ENCODE measurements around the gene VPS8. TPM values are rescaled to one million over a fixed set of nuclear protein-coding genes. Genes with fewer than 3 reads are reported as not detected.

Gene VPS8
- polyA plus RNA-seq, 2 of the 4 experiments (the other 2 are of a cell fraction): 10.3 to 30.1 TPM

DNA sequence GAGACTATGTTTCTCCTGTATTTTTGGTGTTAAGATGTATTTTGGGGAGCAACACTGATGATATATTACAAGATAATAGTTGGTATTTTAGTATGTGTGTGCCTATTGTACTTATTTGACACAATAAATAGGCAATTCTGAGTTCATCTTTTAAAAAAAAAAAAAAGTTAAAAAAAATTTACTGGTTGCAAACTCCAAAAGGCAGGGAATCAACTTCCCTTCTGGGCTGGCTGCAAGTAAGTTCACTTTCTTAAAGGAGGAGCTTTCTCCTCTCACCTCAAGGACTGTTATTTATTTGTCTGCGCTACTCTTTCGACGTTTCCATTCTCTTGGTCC lies 335 bp upstream of the VPS8 start (continued):
- TF ChIP-seq EP300 (IDR thresholded peaks at IDR 0.05) (no peak), TP53 (CRISPR knock-in tag; IDR thresholded peaks at IDR 0.05) (no peak), FOXS1 (CRISPR knock-in tag; IDR thresholded peaks at IDR 0.05) (no peak)
- TF ChIP-seq, protein P1, sequence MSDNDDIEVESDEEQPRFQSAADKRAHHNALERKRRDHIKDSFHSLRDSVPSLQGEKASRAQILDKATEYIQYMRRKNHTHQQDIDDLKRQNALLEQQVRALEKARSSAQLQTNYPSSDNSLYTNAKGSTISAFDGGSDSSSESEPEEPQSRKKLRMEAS (IDR thresholded peaks at IDR 0.05): no peak

DNA sequence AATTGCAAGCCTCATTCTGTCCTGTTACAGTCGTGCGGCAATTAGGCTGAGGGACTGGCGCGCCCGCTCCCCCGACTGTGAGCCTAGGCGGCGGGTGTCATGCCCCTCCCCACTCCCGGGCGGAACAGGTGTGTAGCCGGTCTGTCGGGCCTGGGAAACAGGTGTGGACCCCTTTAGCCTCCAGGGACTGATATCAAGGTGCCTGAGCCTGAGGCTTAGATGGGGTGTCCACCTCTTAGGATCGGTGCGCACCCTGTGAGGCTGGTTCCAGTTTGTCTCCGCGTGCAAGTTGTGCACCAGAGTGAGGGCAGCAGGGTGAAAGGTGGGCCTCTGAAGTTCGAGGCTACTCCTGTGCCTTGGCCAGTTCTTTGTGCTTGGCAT lies 686 bp downstream of the VPS8 start:
- ChIA-PET CTCF (interaction anchor here (0.6 to 3.7 kb wide), 5 partner anchors 8 to 270 kb away, joined by 3 to 15 read pairs (median 6); partner anchors contain the start of gene EPHB3), POLR2A (no interaction called here)
- Histone ChIP-seq H3K27ac (peak overlapping the region; percentile 78 to 95), H3K4me3 (peak overlapping the region; percentile 66), H3K4me2 (peak overlapping the region; percentile 96), H3K4me1 (peaks cover 13% of the 10 kb centered on the region; the same call in 2 of the 3 replicates), H3K9me3 (no peaks in the 10 kb centered on the region)
- TF ChIP-seq CBX2 (IDR thresholded peaks at IDR 0.05; ENCODE audit: borderline replicate concordance, low read depth) (no peak), FOSB (CRISPR knock-in tag; IDR thresholded peaks at IDR 0.05) (no peak), JUN (IDR thresholded peaks at IDR 0.05) (no peak), SREBF2 (IDR thresholded peaks at IDR 0.05) (no peak), RARB (CRISPR knock-in tag; IDR thresholded peaks at IDR 0.05) (no peak), ZC3H11A (IDR thresholded peaks at IDR 0.05) (no peak)
- TF ChIP-seq, protein P2, sequence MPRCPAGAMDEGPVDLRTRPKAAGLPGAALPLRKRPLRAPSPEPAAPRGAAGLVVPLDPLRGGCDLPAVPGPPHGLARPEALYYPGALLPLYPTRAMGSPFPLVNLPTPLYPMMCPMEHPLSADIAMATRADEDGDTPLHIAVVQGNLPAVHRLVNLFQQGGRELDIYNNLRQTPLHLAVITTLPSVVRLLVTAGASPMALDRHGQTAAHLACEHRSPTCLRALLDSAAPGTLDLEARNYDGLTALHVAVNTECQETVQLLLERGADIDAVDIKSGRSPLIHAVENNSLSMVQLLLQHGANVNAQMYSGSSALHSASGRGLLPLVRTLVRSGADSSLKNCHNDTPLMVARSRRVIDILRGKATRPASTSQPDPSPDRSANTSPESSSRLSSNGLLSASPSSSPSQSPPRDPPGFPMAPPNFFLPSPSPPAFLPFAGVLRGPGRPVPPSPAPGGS (IDR thresholded peaks at IDR 0.05): no peak
- TF ChIP-seq, protein P3, sequence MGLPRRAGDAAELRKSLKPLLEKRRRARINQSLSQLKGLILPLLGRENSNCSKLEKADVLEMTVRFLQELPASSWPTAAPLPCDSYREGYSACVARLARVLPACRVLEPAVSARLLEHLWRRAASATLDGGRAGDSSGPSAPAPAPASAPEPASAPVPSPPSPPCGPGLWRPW (IDR thresholded peaks at IDR 0.05): no peak
- TF ChIP-seq, protein P4, sequence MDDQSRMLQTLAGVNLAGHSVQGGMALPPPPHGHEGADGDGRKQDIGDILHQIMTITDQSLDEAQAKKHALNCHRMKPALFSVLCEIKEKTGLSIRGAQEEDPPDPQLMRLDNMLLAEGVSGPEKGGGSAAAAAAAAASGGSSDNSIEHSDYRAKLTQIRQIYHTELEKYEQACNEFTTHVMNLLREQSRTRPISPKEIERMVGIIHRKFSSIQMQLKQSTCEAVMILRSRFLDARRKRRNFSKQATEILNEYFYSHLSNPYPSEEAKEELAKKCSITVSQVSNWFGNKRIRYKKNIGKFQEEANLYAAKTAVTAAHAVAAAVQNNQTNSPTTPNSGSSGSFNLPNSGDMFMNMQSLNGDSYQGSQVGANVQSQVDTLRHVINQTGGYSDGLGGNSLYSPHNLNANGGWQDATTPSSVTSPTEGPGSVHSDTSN (IDR thresholded peaks at IDR 0.05): no peak
- TF ChIP-seq, protein P5, sequence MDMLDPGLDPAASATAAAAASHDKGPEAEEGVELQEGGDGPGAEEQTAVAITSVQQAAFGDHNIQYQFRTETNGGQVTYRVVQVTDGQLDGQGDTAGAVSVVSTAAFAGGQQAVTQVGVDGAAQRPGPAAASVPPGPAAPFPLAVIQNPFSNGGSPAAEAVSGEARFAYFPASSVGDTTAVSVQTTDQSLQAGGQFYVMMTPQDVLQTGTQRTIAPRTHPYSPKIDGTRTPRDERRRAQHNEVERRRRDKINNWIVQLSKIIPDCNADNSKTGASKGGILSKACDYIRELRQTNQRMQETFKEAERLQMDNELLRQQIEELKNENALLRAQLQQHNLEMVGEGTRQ (IDR thresholded peaks at IDR 0.05): no peak
- DNase-seq (ENCODE audit: low read depth in 1 of 2, low spot score in 1 of 2) (no peak), ATAC-seq (peak in 1 of 2 experiments; percentile 49; a peak in 3 of 6 replicates), FAIRE-seq (no peak)
- 22% methylated on average over 16 of the region's 17 CpGs for WGBS (ENCODE audit: missing lambda C conversion rate)

DNA sequence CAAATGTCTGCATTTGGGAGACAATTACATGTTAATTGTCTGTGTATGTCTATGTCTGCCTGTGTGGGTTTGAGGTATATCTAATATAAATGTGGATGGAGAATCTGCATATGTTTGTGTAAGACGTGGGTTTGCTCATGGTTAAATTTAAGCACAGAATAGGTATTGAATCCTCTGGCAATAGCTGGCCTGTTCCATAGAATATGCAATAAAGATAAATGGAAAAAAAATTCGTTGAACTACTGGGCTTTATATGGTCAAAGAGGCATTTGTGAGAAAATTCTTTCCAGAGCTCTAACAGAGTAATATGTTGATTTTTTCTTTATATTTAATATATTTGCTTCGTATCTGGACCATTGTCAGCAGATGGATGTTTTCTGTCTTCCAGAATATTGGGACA lies 1.4 kb downstream of the VPS8 start:
- peak overlapping the region; percentile 96 for H3K4me2 ChIP-seq
- H3K9me3 ChIP-seq: no peaks in the 10 kb centered on the region
- 71% methylated on average over 3 of the region's 3 CpGs for WGBS (ENCODE audit: missing lambda C conversion rate)
- FAIRE-seq (no peak), ATAC-seq (no peak), DNase-seq (ENCODE audit: low read depth in 1 of 2, low spot score in 1 of 2) (no peak)
- CTCF ChIA-PET: interaction anchor here (1.0 to 3.7 kb wide), 4 partner anchors 10 to 270 kb away, joined by 3 to 15 read pairs (median 5); partner anchors contain the start of gene EPHB3
- TF ChIP-seq, protein P6, sequence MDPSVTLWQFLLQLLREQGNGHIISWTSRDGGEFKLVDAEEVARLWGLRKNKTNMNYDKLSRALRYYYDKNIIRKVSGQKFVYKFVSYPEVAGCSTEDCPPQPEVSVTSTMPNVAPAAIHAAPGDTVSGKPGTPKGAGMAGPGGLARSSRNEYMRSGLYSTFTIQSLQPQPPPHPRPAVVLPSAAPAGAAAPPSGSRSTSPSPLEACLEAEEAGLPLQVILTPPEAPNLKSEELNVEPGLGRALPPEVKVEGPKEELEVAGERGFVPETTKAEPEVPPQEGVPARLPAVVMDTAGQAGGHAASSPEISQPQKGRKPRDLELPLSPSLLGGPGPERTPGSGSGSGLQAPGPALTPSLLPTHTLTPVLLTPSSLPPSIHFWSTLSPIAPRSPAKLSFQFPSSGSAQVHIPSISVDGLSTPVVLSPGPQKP (IDR thresholded peaks at IDR 0.05; ENCODE audit: low read depth, low read length): no peak
- TF ChIP-seq NFE2L2 (conservative IDR thresholded peaks at IDR 0.05; ENCODE audit: low read length) (no peak), RNF2 (IDR thresholded peaks at IDR 0.05; ENCODE audit: borderline replicate concordance, low read depth) (no peak), KDM5A (IDR thresholded peaks at IDR 0.05) (no peak), FOXS1 (CRISPR knock-in tag; IDR thresholded peaks at IDR 0.05) (no peak), HOXB13 (CRISPR knock-in tag; IDR thresholded peaks at IDR 0.05; ENCODE audit: low read depth) (no peak), FOSL2 (IDR thresholded peaks at IDR 0.05) (no peak), FOSL2 (CRISPR knock-in tag; IDR thresholded peaks at IDR 0.05) (no peak), KDM1A (IDR thresholded peaks at IDR 0.05; ENCODE audit: low read depth) (no peak), HDAC2 (IDR thresholded peaks at IDR 0.05) (no peak), HOXB5 (CRISPR knock-in tag; IDR thresholded peaks at IDR 0.05) (no peak), EHMT2 (IDR thresholded peaks at IDR 0.05; ENCODE audit: low read depth) (no peak), HEYL (CRISPR knock-in tag; IDR thresholded peaks at IDR 0.05) (no peak), MYC (IDR thresholded peaks at IDR 0.05; ENCODE audit: borderline replicate concordance, low read length) (no peak), JUN (IDR thresholded peaks at IDR 0.05) (no peak), POLR2A (IDR thresholded peaks at IDR 0.05; ENCODE audit: low read length) (no peak)
- TF ChIP-seq, protein P7, sequence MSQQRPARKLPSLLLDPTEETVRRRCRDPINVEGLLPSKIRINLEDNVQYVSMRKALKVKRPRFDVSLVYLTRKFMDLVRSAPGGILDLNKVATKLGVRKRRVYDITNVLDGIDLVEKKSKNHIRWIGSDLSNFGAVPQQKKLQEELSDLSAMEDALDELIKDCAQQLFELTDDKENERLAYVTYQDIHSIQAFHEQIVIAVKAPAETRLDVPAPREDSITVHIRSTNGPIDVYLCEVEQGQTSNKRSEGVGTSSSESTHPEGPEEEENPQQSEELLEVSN (IDR thresholded peaks at IDR 0.05; ENCODE audit: borderline replicate concordance, low read depth): no peak
- TF ChIP-seq, protein P3 (IDR thresholded peaks at IDR 0.05): no peak
- TF ChIP-seq, protein P2 (IDR thresholded peaks at IDR 0.05): no peak
- TF ChIP-seq, protein P1 (IDR thresholded peaks at IDR 0.05): no peak
- H3K4me1 ChIP-seq: peaks cover 13% of the 10 kb centered on the region; the same call in 2 of the 3 replicates
- POLR2A ChIA-PET: no interaction called here
- H3K4me3 ChIP-seq: peak overlapping the region; percentile 66; the same call in 2 of the 3 replicates
- H3K27ac ChIP-seq: no peak overlapping the region

All from A549 (cell line).